Measurements from ENCODE around the gene IGSF6.

GRCh38 chr16:21641916-21642315 lies 10.5 kb downstream of the IGSF6 start:
- TF ChIP-seq EP300 (IDR thresholded peaks at IDR 0.05; ENCODE audit: borderline replicate concordance in 1 of 2, low read depth in 2 of 2, low read length in 2 of 2) (no peak), KDM1A (IDR thresholded peaks at IDR 0.05; ENCODE audit: borderline replicate concordance, low read length) (no peak), RAD21 (IDR thresholded peaks at IDR 0.05 in 1 of 2, conservative IDR thresholded peaks at IDR 0.05 in 1 of 2; ENCODE audit: low read depth in 2 of 2, low read length in 2 of 2) (no peak), EGR1 (IDR thresholded peaks at IDR 0.05; ENCODE audit: borderline replicate concordance, low read depth, low read length) (no peak), NRF1 (IDR thresholded peaks at IDR 0.05; ENCODE audit: low read depth, low read length) (no peak), POLR2AphosphoS5 (IDR thresholded peaks at IDR 0.05; ENCODE audit: low read depth, low read length) (no peak), ATF2 (IDR thresholded peaks at IDR 0.05; ENCODE audit: low read length) (no peak), GABPA (IDR thresholded peaks at IDR 0.05; ENCODE audit: borderline replicate concordance, insufficient read depth, low read length) (no peak), GTF2F1 (IDR thresholded peaks at IDR 0.05; ENCODE audit: borderline replicate concordance, low read depth, low read length) (no peak), POLR2A (IDR thresholded peaks at IDR 0.05; ENCODE audit: control extremely low read depth in 1 of 2, low read depth in 2 of 2, low read length in 2 of 2) (no peak), SRF (IDR thresholded peaks at IDR 0.05; ENCODE audit: low read depth, low read length) (no peak), CTCF (IDR thresholded peaks at IDR 0.05; ENCODE audit: control extremely low read depth in 1 of 3, insufficient read depth in 1 of 3, low read depth in 1 of 3, low read length in 3 of 3) (no peak), ASH2L (IDR thresholded peaks at IDR 0.05; ENCODE audit: low read length) (no peak), EZH2 (IDR thresholded peaks at IDR 0.05; ENCODE audit: low read depth, low read length, severe bottlenecking) (no peak)
